ENCODE data around the gene NEK5. TPM values are rescaled to one million over a fixed set of nuclear protein-coding genes. Genes with fewer than 3 reads are reported as not detected.

Gene NEK5
- 2.5 TPM for total RNA-seq

GRCh38 chr13:52128714-52129700, at the start of gene NEK5:
TSS of gene NEK5 (minus strand) at chr13:52129073. CDS start at chr13:52127482, 1,591 bp downstream.

GRCh38 chr13:52159159-52159982, 30.5 kb upstream of the NEK5 start, which contains the start of gene NEK3:
TSS of gene NEK3 (minus strand) at chr13:52159597. CDS start at chr13:52156191, 3,406 bp downstream.

GRCh38 chr13:52024481-52024880, 104.4 kb downstream of the NEK5 start, which contains the start of gene UTP14C:
TSS of gene UTP14C (plus strand) at chr13:52024691. CDS start at chr13:52028805, 4,114 bp downstream.

GRCh38 chr13:52011632-52012511, 117.0 kb downstream of the NEK5 start, which contains the start of gene ALG11:
TSS of gene ALG11 (plus strand) at chr13:52012398. CDS start at chr13:52012419, 21 bp downstream.

GRCh38 chr13:52010890-52011631, 117.8 kb downstream of the NEK5 start, which contains the start of gene ATP7B:
TSS of gene ATP7B (minus strand) at chr13:52011450. CDS start at chr13:52011337, 113 bp downstream.

Other genes starting within 250 kb of the NEK5 start
- gene ATP7B, start 117.6 kb downstream of the NEK5 start, total RNA-seq: 21.9 TPM
- 35.3 TPM for gene ALG11, start 116.7 kb downstream of the NEK5 start, total RNA-seq
- gene UTP14C, start 104.4 kb downstream of the NEK5 start, total RNA-seq: 36.1 TPM
- 16.1 TPM for gene NEK3, start 30.5 kb upstream of the NEK5 start, total RNA-seq